A549 treated with DMSO at 1 μM for 4 hours (cell line): ENCODE results near the gene RBM28. TPM values are rescaled to one million over a fixed set of nuclear protein-coding genes. Genes with fewer than 3 reads are reported as not detected.

Experiments used
- total RNA-seq: library from RNA; stranded (reverse); fragments of 200-300 nt; extraction: Qiagen RNA extraction; gene quantifications from 5 replicates; pipeline ENCODE4 v1.2.3, GENCODE V29; 2022; ENCODE audit warnings: low read depth

The RBM28 gene, protein sequence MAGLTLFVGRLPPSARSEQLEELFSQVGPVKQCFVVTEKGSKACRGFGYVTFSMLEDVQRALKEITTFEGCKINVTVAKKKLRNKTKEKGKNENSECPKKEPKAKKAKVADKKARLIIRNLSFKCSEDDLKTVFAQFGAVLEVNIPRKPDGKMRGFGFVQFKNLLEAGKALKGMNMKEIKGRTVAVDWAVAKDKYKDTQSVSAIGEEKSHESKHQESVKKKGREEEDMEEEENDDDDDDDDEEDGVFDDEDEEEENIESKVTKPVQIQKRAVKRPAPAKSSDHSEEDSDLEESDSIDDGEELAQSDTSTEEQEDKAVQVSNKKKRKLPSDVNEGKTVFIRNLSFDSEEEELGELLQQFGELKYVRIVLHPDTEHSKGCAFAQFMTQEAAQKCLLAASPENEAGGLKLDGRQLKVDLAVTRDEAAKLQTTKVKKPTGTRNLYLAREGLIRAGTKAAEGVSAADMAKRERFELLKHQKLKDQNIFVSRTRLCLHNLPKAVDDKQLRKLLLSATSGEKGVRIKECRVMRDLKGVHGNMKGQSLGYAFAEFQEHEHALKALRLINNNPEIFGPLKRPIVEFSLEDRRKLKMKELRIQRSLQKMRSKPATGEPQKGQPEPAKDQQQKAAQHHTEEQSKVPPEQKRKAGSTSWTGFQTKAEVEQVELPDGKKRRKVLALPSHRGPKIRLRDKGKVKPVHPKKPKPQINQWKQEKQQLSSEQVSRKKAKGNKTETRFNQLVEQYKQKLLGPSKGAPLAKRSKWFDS
- 58.1 to 64.3 TPM (median 59.3 TPM) in 5 replicates for total RNA-seq

GRCh38 chr7:128343554-128344430, at the start of gene RBM28:
Gene RBM28, minus strand, starts transcription at chr7:128343908. Its CDS starts 115 bp downstream, at chr7:128343793.

GRCh38 chr7:128361411-128362379, 18.0 kb upstream of the RBM28 start, which contains the start of gene PRRT4:
Gene PRRT4, minus strand, starts transcription at chr7:128361690.

Other genes starting within 250 kb of the RBM28 start
- gene LEP, start 102.6 kb downstream of the RBM28 start, total RNA-seq: not detected in 5 replicates
- gene PRRT4, start 17.8 kb upstream of the RBM28 start, total RNA-seq: 0.19 to 0.43 TPM (median 0.37 TPM) in 5 replicates
- 76.1 to 93.1 TPM (median 88.5 TPM) in 5 replicates for gene IMPDH1, start 66.1 kb upstream of the RBM28 start, total RNA-seq
- gene HILPDA, start 112.0 kb upstream of the RBM28 start, total RNA-seq: 18.0 to 22.9 TPM (median 22.3 TPM) in 5 replicates
- 20.1 to 29.7 TPM (median 26.5 TPM) in 5 replicates for gene METTL2B, start 132.8 kb upstream of the RBM28 start, total RNA-seq